ENCODE data around the gene FNBP1. TPM values are rescaled to one million over a fixed set of nuclear protein-coding genes. Genes with fewer than 3 reads are reported as not detected.
A peak's percentile ranks its signal among the peaks of the same experiment; 100 is the strongest.

FNBP1 gene
- total RNA-seq, 1 donor from 2014 or later: 202 TPM

DNA sequence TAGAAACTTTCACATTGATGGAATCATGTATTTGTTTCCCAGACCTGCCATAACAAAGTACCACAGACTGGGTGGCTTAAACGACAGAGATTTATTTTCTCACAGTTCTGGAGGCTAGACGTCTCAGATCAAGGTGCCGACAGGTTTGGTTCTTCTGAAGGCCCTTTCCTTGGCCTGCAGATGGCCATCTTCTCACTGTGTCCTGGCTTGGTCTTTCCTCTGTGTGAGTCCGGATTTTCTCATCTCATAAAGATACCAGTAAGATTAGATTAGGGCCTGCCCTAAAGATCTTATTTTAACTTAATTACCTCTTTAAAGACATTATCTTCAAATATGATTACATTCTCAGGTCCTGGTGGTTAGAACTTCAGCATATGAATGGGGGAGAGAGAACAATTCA, 201.9 kb downstream of the FNBP1 start:
- peaks cover 58% of the 10 kb centered on the region for H3K4me1 Mint-ChIP-seq (ENCODE audit: low read depth)
- H3K9me3 Mint-ChIP-seq: no peaks in the 10 kb centered on the region
- H3K36me3 Mint-ChIP-seq (ENCODE audit: low read depth): peaks cover 23% of the 10 kb centered on the region
- H3K27me3 Mint-ChIP-seq (ENCODE audit: insufficient read depth): no peaks in the 10 kb centered on the region
- intact Hi-C loops (cut with micrococcal nuclease): no loop called here
- H3K27ac Mint-ChIP-seq: no peak overlapping the region
- H3K4me3 Mint-ChIP-seq: no peak overlapping the region
- no peak for DNase-seq (ENCODE audit: low spot score)

DNA sequence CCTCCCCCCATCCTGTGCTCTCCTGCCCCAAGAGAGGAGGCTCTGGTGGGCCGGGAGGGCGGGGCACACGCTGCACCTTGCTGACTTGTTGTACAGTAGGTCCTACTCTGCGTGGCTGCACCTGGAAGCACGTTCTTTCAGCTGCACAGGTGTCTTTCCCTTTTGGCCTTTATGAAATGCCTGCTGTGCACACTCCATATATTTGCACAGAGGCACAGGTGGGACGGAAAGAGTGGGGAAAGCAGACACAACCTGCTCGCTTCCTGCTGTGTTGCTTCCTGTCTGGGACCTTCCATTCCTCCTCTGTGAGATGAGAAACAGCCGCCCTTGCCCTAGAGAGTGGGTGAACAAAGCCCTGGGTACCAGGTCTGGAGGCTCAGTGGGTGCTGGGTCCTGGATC, 203.0 kb downstream of the FNBP1 start:
- peaks cover 53% of the 10 kb centered on the region for H3K4me1 Mint-ChIP-seq (ENCODE audit: low read depth)
- no peaks in the 10 kb centered on the region for H3K9me3 Mint-ChIP-seq
- H3K36me3 Mint-ChIP-seq (ENCODE audit: low read depth): peaks cover 20% of the 10 kb centered on the region
- intact Hi-C loops (cut with micrococcal nuclease): no loop called here
- no peak overlapping the region for H3K4me3 Mint-ChIP-seq
- no peaks in the 10 kb centered on the region for H3K27me3 Mint-ChIP-seq (ENCODE audit: insufficient read depth)
- DNase-seq (ENCODE audit: low spot score): no peak
- peak overlapping the region; percentile 94 for H3K27ac Mint-ChIP-seq

DNA sequence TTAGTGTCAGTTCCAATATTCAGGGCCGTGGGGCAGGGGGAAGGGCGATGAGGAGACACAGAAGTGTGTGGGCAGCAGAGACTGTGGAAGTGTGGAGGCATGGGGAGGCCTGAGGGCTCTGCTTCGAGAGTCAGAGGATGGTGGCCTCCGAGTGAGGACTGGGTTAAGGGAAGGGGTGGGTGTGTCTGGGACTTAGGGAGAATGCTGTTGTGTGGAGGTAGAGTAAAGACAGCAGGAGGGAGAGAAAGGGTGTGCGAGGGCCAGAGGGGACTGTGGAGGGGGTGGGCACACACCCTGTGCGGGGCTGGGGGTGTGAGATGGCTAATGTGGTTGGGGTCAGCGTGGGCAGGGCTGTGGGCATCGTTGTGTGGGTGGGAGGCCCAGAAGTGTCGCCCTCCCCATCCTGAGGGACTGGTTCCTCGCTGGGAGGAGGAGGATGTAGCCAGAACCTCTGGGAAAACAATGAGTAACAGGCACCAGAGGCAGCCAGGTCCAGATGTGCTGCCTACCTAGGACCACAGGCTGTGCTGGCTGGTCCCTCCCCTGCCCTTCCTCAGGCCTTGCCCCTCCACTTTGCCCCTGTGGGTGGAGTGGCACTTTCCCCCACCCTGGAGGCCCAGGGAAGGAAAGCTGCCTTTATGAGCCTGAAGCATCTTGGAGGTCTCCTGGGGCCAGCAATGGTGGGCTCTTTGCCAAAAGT, 203.5 kb downstream of the FNBP1 start:
- intact Hi-C loops (cut with micrococcal nuclease): loop anchor here (5.0 kb wide), 3 partner anchors 203 to 403 kb away; partner anchors contain the start of gene FNBP1

DNA sequence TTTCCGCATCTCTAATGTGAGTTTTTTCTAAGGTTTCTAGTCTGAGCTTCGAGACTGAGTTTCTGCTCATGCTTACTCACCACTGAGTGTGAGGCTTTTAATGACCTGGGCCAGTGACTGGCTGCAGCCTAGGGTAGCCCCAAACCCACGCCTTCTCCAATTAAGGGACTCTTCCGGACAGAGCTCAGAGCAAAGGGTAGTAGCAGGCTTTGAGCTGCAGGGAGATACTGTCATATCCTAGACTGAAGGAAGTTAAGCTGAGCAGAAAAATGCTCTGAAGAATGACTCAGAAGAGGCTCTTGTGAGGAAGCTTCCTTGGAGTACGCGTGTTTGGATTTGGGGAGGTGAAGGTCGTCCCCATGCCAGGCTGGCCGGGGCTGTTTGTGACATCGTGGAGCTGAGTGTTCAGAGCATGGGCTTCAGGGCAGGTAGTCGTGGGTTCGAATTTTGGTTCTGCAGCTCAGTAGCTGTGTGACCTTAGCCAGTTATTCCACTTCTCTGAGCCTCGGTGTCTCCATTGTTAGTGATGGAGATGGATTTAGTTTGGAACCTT, 204.2 kb downstream of the FNBP1 start:
- intact Hi-C loops (cut with micrococcal nuclease): loop anchor here (5.0 kb wide), 3 partner anchors 204 to 404 kb away; partner anchors contain the start of gene FNBP1

More for the DNA sequence above, 203.5 kb downstream of the FNBP1 start:
- Mint-ChIP-seq H3K36me3 (ENCODE audit: low read depth) (peaks cover 23% of the 10 kb centered on the region), H3K27me3 (ENCODE audit: insufficient read depth) (no peaks in the 10 kb centered on the region), H3K27ac (peak overlapping the region; percentile 94), H3K4me3 (peak overlapping the region; percentile 77), H3K4me1 (ENCODE audit: low read depth) (peaks cover 48% of the 10 kb centered on the region), H3K9me3 (no peaks in the 10 kb centered on the region)
- DNase-seq (ENCODE audit: low spot score): no peak

More for the DNA sequence above, 204.2 kb downstream of the FNBP1 start:
- Mint-ChIP-seq H3K4me3 (peak overlapping the region; percentile 77), H3K4me1 (ENCODE audit: low read depth) (peaks cover 55% of the 10 kb centered on the region), H3K36me3 (ENCODE audit: low read depth) (peaks cover 24% of the 10 kb centered on the region), H3K27ac (peak overlapping the region; percentile 94), H3K9me3 (no peaks in the 10 kb centered on the region), H3K27me3 (ENCODE audit: insufficient read depth) (no peaks in the 10 kb centered on the region)
- peak; percentile 31 for DNase-seq (ENCODE audit: low spot score)

Other genes with a start within 250 kb of the FNBP1 start
- gene TOR1B, start 240.0 kb downstream of the FNBP1 start, total RNA-seq: 21.9 and 25.6 TPM in 2 replicates
- 61.3 and 62.1 TPM in 2 replicates for gene TOR1A, start 219.1 kb downstream of the FNBP1 start, total RNA-seq
- 64.0 and 67.4 TPM in 2 replicates for gene C9orf78, start 207.9 kb downstream of the FNBP1 start, total RNA-seq
- gene USP20, start 207.7 kb downstream of the FNBP1 start, total RNA-seq: 47.9 and 50.2 TPM in 2 replicates
- 23.1 and 24.9 TPM in 2 replicates for gene GPR107, start 10.7 kb upstream of the FNBP1 start, total RNA-seq
- 3.9 and 4.2 TPM in 2 replicates for gene NCS1, start 129.2 kb upstream of the FNBP1 start, total RNA-seq
- not detected in 2 replicates for gene HMCN2, start 222.6 kb upstream of the FNBP1 start, total RNA-seq

Data from activated T-helper 1 cell treated with anti-CD3 and anti-CD28 coated beads, Interleukin-12 subunit alpha, Interleukin-12 subunit beta, Interleukin-2, Interleukin-4 antibody, amounts not matched to agents 30 ng/mL and 10 ng/mL and 1 ng/mL, durations not matched to agents 14 hours and 24 hours and 36 hours (primary cell).